Astrocyte of the spinal cord (primary cell): ENCODE data around the gene TRDMT1.

Experiments used
- DNase-seq: peaks from one replicate; pipeline ENCODE4 v3.0.0; 2011; ENCODE audit warnings: low read depth, low spot score
- H3K4me3 ChIP-seq: 2 replicates; pipeline ENCODE4 v1.5.1; 2011; ENCODE audit warnings: low read depth, mild to moderate bottlenecking, low read length, moderate library complexity
- CTCF ChIP-seq: IDR thresholded peaks from 2 replicates; pipeline ENCODE4 v1.5.1; 2012; ENCODE audit warnings: low read depth, mild to moderate bottlenecking, low read length, inconsistent platforms
- in situ Hi-C: cut with HindIII; loops from 2 replicates; pipeline ENCODE4 v1.10.0; 2017; ENCODE audit warnings: low sequenced_read_pairs

Gene TRDMT1

GRCh38 chr10:17134737-17135260 lies 66.7 kb downstream of the TRDMT1 start:
- no peak overlapping the region for H3K4me3 ChIP-seq
- DNase-seq: no peak
- in situ Hi-C loops: no loop called here
- no peak for TF ChIP-seq CTCF

GRCh38 chr10:17134282-17134681 lies 67.2 kb downstream of the TRDMT1 start:
- in situ Hi-C loops: no loop called here
- no peak for DNase-seq
- no peak for TF ChIP-seq CTCF
- H3K4me3 ChIP-seq: no peak overlapping the region

- no peak for DNase-seq
- in situ Hi-C loops: no loop called here
- H3K4me3 ChIP-seq: no peak within 1 kb of the TSS
- TF ChIP-seq CTCF: no peak
Observed at GRCh38 chr10:17129741-17130140, 71.7 kb downstream of the TRDMT1 start, which contains the start of gene CUBN. Gene CUBN, minus strand, starts transcription at chr10:17129811. Its CDS starts 46 bp downstream, at chr10:17129765.

GRCh38 chr10:17128261-17128660 lies 73.2 kb downstream of the TRDMT1 start:
- in situ Hi-C loops: no loop called here
- no peak for TF ChIP-seq CTCF
- DNase-seq: no peak
- no peak overlapping the region for H3K4me3 ChIP-seq

GRCh38 chr10:17126327-17126726 lies 75.1 kb downstream of the TRDMT1 start:
- no peak for DNase-seq
- TF ChIP-seq CTCF: no peak
- H3K4me3 ChIP-seq: no peak overlapping the region
- in situ Hi-C loops: no loop called here

GRCh38 chr10:17125206-17125893 lies 76.1 kb downstream of the TRDMT1 start:
- in situ Hi-C loops: no loop called here
- peak; percentile 36 for DNase-seq
- TF ChIP-seq CTCF: no peak
- H3K4me3 ChIP-seq: no peak overlapping the region
